GM19025 (cell line): Measurements from ENCODE around the gene JMJD4.
"Not testable (repeated sequence)": the region's sequence is repeated elsewhere in the genome, so short reads cannot be mapped to it uniquely, and the experiment has no call there.

ENCODE experiments used
- ATAC-seq: cut with Tn5 transposase; IDR thresholded peaks from one replicate; pipeline ENCODE4 v1.9.1; 2021; ENCODE audit warnings: mild to moderate bottlenecking, low read depth, moderate library complexity; ENCODE audit not compliant: unreplicated experiment

JMJD4 gene

GRCh38 chr1:227707846-227708245 lies 27.3 kb downstream of the JMJD4 start:
- ATAC-seq = no peak

GRCh38 chr1:227701631-227702030 lies 33.5 kb downstream of the JMJD4 start:
- ATAC-seq = not testable (repeated sequence)

- no peak for ATAC-seq
These were observed 37.7 kb downstream of the JMJD4 start for GRCh38 chr1:227697321-227697864.

- no peak for ATAC-seq
These were observed 49.3 kb downstream of the JMJD4 start for GRCh38 chr1:227685807-227686206.
